ENCODE measurements around the gene CLBA1. TPM values are rescaled to one million over a fixed set of nuclear protein-coding genes. Genes with fewer than 3 reads are reported as not detected.

The CLBA1 gene
- total RNA-seq, 4 donors from 2014 or later, result 1.4 to 7.9 (median 3.6) TPM

DNA sequence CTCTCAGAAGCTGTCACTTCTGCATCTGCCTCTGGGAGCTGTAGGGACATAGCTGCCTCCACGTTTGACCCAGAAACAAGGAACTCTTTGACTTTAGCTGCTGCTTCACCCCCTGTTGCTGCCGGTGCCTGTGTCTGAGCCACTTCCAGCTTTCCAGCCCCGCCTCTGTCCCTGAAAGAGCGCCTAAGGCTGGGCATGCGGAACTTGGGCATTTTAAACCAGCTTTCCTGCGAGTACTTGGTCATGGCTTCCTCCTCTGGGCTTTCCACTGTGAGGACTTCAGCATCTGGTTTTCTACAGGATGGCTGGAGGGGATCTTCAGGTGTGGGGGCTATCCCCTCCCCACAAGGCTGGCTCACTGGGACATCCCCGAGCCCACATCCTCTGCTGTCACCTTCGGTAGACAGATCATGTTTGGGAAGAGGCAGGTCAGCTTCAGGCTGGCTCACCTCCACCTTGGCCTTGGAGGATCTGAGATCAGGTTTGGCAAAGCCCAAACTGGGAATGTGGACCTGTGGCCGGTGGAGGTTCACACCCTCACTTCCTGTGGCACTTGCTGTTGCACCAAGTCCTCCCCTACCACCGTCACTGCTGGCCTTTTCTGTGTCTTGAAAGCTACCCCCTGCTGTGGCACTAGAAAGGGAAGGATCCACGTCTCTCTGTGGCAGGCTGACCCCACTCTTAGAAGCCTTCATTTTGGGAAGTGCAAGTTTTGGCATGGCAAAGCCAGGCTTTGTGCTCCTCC lies 45.8 kb upstream of the CLBA1 start:
- no peak for TF ChIP-seq CTCF (IDR thresholded peaks at IDR 0.05; ENCODE audit: low read depth)

- no peak for TF ChIP-seq CTCF (IDR thresholded peaks at IDR 0.05; ENCODE audit: low read depth)
Observed at GRCh38 chr14:104940526-104941150, 45.0 kb upstream of the CLBA1 start.

DNA sequence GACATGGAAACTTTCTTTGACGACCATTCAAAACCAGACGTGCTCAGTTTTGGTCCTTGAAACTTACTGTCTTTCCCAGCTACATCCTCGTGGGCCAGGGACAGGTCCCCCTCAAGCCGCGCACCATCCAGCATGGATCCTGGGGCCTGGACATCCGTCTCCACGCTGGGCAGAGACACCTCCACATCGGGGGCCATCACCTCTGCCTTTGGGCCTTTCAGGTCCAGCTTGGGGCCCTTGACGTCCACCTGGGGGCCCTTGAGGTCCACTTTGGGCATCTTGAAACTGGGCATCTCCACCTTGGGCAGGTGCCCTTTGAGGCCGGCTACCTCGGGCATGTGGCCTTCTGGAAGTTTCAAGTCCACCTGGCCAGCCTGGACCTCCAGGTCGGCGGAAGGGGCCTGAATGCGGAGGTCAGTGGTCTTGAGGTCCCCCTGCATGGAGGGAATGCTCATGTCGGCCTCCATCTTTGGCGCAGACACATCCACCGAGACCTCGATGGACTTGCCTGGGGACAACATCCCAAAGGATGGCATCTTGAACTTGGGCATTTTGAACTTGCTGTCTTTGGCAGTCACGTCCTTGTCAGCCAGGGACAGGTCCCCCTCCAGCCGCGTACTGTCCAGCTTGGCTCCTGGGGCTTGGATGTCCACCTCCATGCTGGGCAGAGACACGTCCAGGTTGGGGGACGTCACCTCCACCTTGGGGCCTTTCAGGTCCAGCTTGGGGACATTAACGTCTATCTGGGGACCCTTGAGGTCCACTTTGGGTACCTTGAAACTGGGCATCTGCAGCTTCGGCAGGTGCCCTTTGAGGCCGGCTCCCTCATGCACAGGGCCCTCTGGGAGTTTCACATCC lies 43.9 kb upstream of the CLBA1 start:
- TF ChIP-seq CTCF (IDR thresholded peaks at IDR 0.05; ENCODE audit: low read depth), result no peak

DNA sequence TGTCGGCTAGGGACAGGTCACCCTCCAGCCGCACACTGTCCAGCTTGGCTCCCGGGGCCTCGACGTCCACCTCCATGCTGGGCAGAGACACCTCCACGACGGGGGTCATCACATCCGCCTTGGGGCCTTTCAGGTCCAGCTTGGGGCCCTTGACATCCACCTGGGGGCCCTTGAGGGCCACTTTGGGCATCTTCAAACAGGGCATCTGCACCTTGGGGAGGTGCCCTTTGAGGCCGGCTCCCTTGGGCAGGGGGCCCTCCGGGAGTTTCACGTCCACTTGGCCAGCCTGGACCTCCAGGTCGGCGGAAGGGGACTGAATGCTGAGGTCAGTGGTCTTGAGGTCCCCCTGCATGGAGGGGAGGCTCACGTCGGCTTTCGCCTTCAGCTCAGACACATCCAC lies 43.0 kb upstream of the CLBA1 start:
- no peak for TF ChIP-seq CTCF (IDR thresholded peaks at IDR 0.05; ENCODE audit: low read depth)

DNA sequence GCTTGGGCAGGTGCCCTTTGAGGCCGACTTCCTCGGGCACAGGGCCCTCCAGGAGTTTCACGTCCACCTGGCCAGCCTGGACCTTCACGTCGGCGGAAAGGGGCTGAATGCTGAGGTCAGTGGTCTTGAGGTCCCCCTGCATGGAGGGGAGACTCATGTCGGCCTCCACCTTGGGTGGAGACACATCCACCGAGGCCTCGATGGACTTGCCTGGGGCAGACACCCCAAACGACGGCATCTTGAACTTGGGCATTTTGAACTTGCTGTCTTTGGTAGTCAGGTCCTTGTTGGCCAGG lies 36.9 kb upstream of the CLBA1 start:
- no peak for TF ChIP-seq CTCF (IDR thresholded peaks at IDR 0.05; ENCODE audit: low read depth)

- no peak for TF ChIP-seq CTCF (IDR thresholded peaks at IDR 0.05; ENCODE audit: low read depth)
Observed at GRCh38 chr14:104950021-104950420, 35.6 kb upstream of the CLBA1 start.

DNA sequence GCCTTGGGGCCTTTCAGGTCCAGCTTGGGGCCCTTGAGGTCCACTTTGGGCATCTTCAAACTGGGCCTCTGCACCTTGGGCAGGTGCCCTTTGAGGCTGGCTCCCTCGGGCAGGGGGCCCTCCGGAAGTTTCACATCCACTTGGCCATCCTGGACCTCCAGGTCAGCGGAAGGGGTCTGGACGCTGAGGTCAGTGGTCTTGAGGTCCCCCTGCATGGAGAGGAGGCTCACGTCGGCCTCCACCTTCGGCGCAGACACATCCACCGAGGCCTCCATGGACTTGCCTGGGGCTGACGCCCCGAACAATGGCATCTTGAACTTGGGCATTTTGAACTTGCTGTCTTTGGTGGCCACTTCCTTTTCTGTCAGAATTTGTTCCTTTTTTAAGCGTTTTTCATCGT lies 32.5 kb upstream of the CLBA1 start:
- TF ChIP-seq CTCF (IDR thresholded peaks at IDR 0.05; ENCODE audit: low read depth), result no peak

Measured in subcutaneous adipose tissue (tissue), 4 donors.